Nasal cavity respiratory epithelium epithelial cell of viscerocranial mucosa (primary cell): ENCODE results near the gene ARHGAP23. TPM values are rescaled to one million over a fixed set of nuclear protein-coding genes. Genes with fewer than 3 reads are reported as not detected.

Experiments
- total RNA-seq: library from RNA; depleted of rRNA; stranded (reverse); fragments of >200 nt; gene quantifications from 2 replicates; pipeline ENCODE4 v1.2.3, GENCODE V29; 2014

ARHGAP23 gene, protein sequence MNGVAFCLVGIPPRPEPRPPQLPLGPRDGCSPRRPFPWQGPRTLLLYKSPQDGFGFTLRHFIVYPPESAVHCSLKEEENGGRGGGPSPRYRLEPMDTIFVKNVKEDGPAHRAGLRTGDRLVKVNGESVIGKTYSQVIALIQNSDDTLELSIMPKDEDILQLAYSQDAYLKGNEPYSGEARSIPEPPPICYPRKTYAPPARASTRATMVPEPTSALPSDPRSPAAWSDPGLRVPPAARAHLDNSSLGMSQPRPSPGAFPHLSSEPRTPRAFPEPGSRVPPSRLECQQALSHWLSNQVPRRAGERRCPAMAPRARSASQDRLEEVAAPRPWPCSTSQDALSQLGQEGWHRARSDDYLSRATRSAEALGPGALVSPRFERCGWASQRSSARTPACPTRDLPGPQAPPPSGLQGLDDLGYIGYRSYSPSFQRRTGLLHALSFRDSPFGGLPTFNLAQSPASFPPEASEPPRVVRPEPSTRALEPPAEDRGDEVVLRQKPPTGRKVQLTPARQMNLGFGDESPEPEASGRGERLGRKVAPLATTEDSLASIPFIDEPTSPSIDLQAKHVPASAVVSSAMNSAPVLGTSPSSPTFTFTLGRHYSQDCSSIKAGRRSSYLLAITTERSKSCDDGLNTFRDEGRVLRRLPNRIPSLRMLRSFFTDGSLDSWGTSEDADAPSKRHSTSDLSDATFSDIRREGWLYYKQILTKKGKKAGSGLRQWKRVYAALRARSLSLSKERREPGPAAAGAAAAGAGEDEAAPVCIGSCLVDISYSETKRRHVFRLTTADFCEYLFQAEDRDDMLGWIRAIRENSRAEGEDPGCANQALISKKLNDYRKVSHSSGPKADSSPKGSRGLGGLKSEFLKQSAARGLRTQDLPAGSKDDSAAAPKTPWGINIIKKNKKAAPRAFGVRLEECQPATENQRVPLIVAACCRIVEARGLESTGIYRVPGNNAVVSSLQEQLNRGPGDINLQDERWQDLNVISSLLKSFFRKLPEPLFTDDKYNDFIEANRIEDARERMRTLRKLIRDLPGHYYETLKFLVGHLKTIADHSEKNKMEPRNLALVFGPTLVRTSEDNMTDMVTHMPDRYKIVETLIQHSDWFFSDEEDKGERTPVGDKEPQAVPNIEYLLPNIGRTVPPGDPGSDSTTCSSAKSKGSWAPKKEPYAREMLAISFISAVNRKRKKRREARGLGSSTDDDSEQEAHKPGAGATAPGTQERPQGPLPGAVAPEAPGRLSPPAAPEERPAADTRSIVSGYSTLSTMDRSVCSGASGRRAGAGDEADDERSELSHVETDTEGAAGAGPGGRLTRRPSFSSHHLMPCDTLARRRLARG (N-terminal part only)
- 21.2 and 74.5 TPM in 2 replicates for total RNA-seq

DNA sequence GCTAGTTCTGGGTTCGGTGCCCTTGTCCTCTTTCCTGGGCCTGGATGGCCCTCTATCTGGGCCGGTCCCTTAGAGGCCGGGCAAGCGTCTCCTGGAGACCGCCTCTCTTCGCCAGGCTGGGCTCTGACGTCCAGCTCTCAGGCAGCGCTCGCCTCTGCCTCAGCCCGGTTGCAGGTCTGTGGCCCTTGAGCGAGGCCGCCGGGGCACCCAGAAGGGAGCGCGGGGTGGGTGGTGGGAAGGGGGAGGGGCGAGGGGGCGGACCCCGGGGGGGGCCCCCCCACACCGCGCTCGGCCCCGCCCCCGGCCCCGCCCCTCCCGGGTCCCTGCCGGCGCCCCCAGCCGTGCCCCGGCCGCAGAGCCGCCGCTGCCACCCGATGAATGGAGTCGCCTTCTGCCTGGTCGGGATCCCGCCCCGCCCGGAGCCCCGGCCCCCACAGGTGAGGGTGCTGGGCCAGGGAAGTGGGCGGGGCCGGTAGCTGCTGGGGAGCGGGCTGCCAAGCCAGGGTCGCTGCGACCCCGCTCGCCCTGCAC, at the start of gene ARHGAP23:
TSS of gene ARHGAP23 (plus strand) at position 353 of the 531 bp plus-strand sequence. CDS start at position 375, 22 bp downstream.

Other genes starting within 250 kb of the ARHGAP23 start
- gene TBC1D3, start 235.9 kb upstream of the ARHGAP23 start, total RNA-seq, result not detected in 2 replicates
- gene MRPL45, start 131.3 kb upstream of the ARHGAP23 start, total RNA-seq, result 26.8 and 33.8 TPM in 2 replicates
- gene GPR179, start 84.5 kb upstream of the ARHGAP23 start, total RNA-seq, result under 0.01 and 0.14 TPM in 2 replicates
- 36.2 and 40.2 TPM in 2 replicates for gene SOCS7, start 76.6 kb upstream of the ARHGAP23 start, total RNA-seq
- gene SRCIN1, start 177.5 kb downstream of the ARHGAP23 start, total RNA-seq, result 0.64 and 0.68 TPM in 2 replicates
- gene EPOP, start 246.5 kb downstream of the ARHGAP23 start, total RNA-seq, result 2.6 and 5.8 TPM in 2 replicates